NCI-H1417 treated with DMSO at 0.1 percent for 48 hours (cell line): Measurements from ENCODE around the gene TMEM163.

Experiments
- DNase-seq: peaks from one replicate; lab custom pipeline; 2025; lab: John Stamatoyannopoulos, UW

Gene TMEM163

GRCh38 chr2:134410006-134410405, 308.8 kb downstream of the TMEM163 start:
- DNase-seq, result no peak

- no peak for DNase-seq
Observed at GRCh38 chr2:134408791-134409190, 310.0 kb downstream of the TMEM163 start.

- no peak for DNase-seq
Observed at GRCh38 chr2:134408386-134408785, 310.4 kb downstream of the TMEM163 start.

- DNase-seq, result no peak
Observed at GRCh38 chr2:134407154-134407890, 311.5 kb downstream of the TMEM163 start.

- DNase-seq, result no peak
Observed at GRCh38 chr2:134406736-134407135, 312.1 kb downstream of the TMEM163 start.

GRCh38 chr2:134406311-134406710, 312.5 kb downstream of the TMEM163 start:
- DNase-seq, result no peak
